ENCODE results near the gene LSM12.

DNA sequence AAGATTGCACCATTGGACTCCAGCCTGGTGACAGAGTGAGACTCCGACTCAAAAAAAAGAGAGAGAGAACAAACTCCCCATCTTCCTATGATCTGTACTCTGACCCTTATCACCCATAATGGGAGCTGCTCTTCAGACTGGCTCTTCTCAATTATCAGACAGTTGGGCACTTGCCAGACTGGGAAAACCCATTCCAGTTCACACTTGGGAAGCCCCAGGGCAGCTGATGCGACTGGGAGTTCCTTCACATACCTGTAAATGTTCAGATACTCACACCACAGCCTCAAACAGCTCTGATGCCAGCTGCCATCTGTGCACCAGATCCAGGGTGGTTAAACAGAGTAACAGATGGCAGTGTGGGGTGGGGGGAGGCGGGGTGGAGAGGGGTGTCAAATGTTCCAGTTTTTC, 27.9 kb downstream of the LSM12 start:
- TF ChIP-seq, protein P1, sequence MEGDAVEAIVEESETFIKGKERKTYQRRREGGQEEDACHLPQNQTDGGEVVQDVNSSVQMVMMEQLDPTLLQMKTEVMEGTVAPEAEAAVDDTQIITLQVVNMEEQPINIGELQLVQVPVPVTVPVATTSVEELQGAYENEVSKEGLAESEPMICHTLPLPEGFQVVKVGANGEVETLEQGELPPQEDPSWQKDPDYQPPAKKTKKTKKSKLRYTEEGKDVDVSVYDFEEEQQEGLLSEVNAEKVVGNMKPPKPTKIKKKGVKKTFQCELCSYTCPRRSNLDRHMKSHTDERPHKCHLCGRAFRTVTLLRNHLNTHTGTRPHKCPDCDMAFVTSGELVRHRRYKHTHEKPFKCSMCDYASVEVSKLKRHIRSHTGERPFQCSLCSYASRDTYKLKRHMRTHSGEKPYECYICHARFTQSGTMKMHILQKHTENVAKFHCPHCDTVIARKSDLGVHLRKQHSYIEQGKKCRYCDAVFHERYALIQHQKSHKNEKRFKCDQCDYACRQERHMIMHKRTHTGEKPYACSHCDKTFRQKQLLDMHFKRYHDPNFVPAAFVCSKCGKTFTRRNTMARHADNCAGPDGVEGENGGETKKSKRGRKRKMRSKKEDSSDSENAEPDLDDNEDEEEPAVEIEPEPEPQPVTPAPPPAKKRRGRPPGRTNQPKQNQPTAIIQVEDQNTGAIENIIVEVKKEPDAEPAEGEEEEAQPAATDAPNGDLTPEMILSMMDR (IDR thresholded peaks at IDR 0.05) = no peak
- no peak for TF ChIP-seq POLR2A (IDR thresholded peaks at IDR 0.05)
